OCI-LY1 (cell line): ENCODE measurements around the gene VPS29.

Source experiments
- EZH2 ChIP-seq: fragments of 200-600 bp; sonication (generic), shearing (Covaris generic); IDR thresholded peaks from 2 replicates; pipeline ENCODE4 v1.8.0; 2017; ENCODE audit warnings: borderline replicate concordance, mixed run types, mild to moderate bottlenecking, antibody characterized with exemption, low read length, moderate library complexity, mixed read lengths
- TF ChIP-seq, protein P1 (sequence below): fragments of 200-600 bp; sonication (generic), shearing (Covaris generic); IDR thresholded peaks from 2 replicates; pipeline ENCODE4 v1.5.1; 2017; ENCODE audit warnings: mild to moderate bottlenecking, antibody characterized with exemption, low read length, moderate library complexity, mixed read lengths

DNA sequence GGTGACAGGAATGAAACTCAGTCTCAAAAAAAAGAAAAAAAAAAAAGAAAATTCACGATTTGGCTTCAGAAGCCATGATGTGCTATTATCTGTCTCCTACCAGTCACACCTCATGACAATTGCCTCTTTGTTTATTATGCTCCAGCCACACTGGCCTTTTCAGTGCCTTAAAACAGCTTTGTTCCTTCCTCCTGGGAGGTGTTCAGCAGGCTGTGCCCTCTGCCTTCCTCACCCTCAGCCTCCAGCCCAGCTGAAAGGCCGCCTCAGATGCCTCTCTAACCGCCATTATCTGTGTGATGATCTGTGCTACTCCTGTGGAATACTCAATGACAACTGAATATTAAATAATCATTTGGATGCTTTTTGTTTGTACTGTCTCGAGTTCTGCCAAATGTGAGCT, 43.2 kb downstream of the VPS29 start:
- TF ChIP-seq, protein P1, sequence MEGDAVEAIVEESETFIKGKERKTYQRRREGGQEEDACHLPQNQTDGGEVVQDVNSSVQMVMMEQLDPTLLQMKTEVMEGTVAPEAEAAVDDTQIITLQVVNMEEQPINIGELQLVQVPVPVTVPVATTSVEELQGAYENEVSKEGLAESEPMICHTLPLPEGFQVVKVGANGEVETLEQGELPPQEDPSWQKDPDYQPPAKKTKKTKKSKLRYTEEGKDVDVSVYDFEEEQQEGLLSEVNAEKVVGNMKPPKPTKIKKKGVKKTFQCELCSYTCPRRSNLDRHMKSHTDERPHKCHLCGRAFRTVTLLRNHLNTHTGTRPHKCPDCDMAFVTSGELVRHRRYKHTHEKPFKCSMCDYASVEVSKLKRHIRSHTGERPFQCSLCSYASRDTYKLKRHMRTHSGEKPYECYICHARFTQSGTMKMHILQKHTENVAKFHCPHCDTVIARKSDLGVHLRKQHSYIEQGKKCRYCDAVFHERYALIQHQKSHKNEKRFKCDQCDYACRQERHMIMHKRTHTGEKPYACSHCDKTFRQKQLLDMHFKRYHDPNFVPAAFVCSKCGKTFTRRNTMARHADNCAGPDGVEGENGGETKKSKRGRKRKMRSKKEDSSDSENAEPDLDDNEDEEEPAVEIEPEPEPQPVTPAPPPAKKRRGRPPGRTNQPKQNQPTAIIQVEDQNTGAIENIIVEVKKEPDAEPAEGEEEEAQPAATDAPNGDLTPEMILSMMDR, result no peak
- no peak for TF ChIP-seq EZH2
